HCT116 (cell line): Measurements from ENCODE around the gene FMN1. TPM values are rescaled to one million over a fixed set of nuclear protein-coding genes. Genes with fewer than 3 reads are reported as not detected.

ENCODE experiments used
- ATAC-seq: fragments of 200-7000 bp; cut with Tn5 transposase; 2 replicates; pipeline ENCODE4 v1.9.1; 2020; ENCODE audit warnings: mild to moderate bottlenecking, moderate library complexity
- BruUV-seq: library from RNA; stranded (reverse); fragments of 400-500 nt; replicated peaks from 2 replicates; lab custom pipeline; 2021; lab: Mats Ljungman, UMichigan
- CTCF ChIA-PET: fragments of 300-600 bp; sonication (Branson Sonifier 250); formaldehyde crosslinking; loops from one replicate; lab custom pipeline; 2021; ENCODE audit warnings: antibody characterized with exemption; lab: Charles Lee
- POLR2A ChIA-PET: fragments of 300-600, 350-600 bp; sonication (Branson Sonifier 250); formaldehyde crosslinking; loops from one replicate; lab custom pipeline; 2021; ENCODE audit warnings: antibody characterized with exemption; lab: Charles Lee
- RAD21 ChIA-PET, 2 experiments: fragments of 300-600 bp; sonication (Branson Sonifier 250); formaldehyde crosslinking; loops; one replicate each; lab custom pipeline; 2023; ENCODE audit warnings: low total read pairs in 2 of 2; ENCODE audit not compliant: uncharacterized antibody in 2 of 2, unreplicated experiment in 2 of 2, low non-redundant PET in 1 of 2; lab: Charles Lee
- DNase-seq: peaks from one replicate; pipeline ENCODE4 v3.0.0-alpha.2; 2010; ENCODE audit warnings: low read depth, low spot score
- H2AFZ ChIP-seq: fragments of 200-600 bp; shearing (Covaris generic), sonication (generic); 2 replicates; pipeline ENCODE4 v1.6.1; 2017; ENCODE audit warnings: low read depth, mixed run types, mixed read lengths, antibody characterized with exemption, low read length; ENCODE audit not compliant: poor library complexity, severe bottlenecking
- H3K27ac ChIP-seq: 2 replicates; pipeline ENCODE4 v1.5.1; 2012; ENCODE audit warnings: low read depth, low read length
- H3K27me3 ChIP-seq: fragments of 200-600 bp; sonication (generic); 2 replicates; pipeline ENCODE4 v1.6.1; 2016; ENCODE audit warnings: mixed run types, low read length, mixed read lengths; ENCODE audit not compliant: insufficient read depth
- H3K36me3 ChIP-seq, 2 experiments: fragments of 200-500 bp in 1 of 2; fragments of 200-600 bp in 1 of 2; sonication (Bioruptor generic) in 1 of 2; sonication (generic) in 1 of 2; 2 replicates each; pipeline versions ENCODE4 v1.5.1 to v1.6.1; 2014 to 2016; ENCODE audit warnings: low read length in 2 of 2, inconsistent platforms in 1 of 2, mixed read lengths in 1 of 2, mixed run types in 1 of 2; ENCODE audit not compliant: insufficient read depth in 2 of 2, control insufficient read depth in 1 of 2
- H3K4me1 ChIP-seq, 2 experiments: fragments of 200-600 bp in 1 of 2; sonication (generic) in 1 of 2; 2 replicates each; pipeline versions ENCODE4 v1.5.1 to v1.6.1; 2012 to 2017; ENCODE audit warnings: low read length in 2 of 2, inconsistent platforms in 1 of 2, mild to moderate bottlenecking in 1 of 2, mixed read lengths in 1 of 2, mixed run types in 1 of 2, moderate library complexity in 1 of 2; ENCODE audit not compliant: insufficient read depth in 2 of 2, control insufficient read depth in 1 of 2
- H3K4me2 ChIP-seq: fragments of 200-600 bp; sonication (generic); 2 replicates; pipeline ENCODE4 v1.6.1; 2017; ENCODE audit warnings: mixed run types, low read length, mixed read lengths
- H3K4me3 ChIP-seq, 2 experiments: fragments of 200-600 bp in 1 of 2; sonication (generic) in 1 of 2; replicated peaks in 1 of 2; 2 replicates each; pipeline ENCODE4 v1.5.1; 2011 to 2016; ENCODE audit warnings: low read length in 2 of 2, control low read depth in 1 of 2, low read depth in 1 of 2, mild to moderate bottlenecking in 1 of 2, mixed read lengths in 1 of 2, mixed run types in 1 of 2
- H3K79me2 ChIP-seq: fragments of 200-600 bp; sonication (generic); 2 replicates; pipeline ENCODE4 v1.6.1; 2017; ENCODE audit warnings: mild to moderate bottlenecking, mixed run types, low read length, moderate library complexity, mixed read lengths; ENCODE audit not compliant: insufficient read depth
- H3K9ac ChIP-seq: fragments of 200-600 bp; sonication (generic); 2 replicates; pipeline ENCODE4 v1.6.1; 2016; ENCODE audit warnings: low read length, mixed read lengths
- H3K9me2 ChIP-seq: fragments of 200-600 bp; sonication (generic), shearing (Covaris generic); 2 replicates; pipeline ENCODE4 v1.6.1; 2017; ENCODE audit warnings: mixed run types, mild to moderate bottlenecking, moderate library complexity; ENCODE audit not compliant: insufficient read depth
- H3K9me3 ChIP-seq, 2 experiments: fragments of 200-500 bp in 1 of 2; fragments of 200-600 bp in 1 of 2; sonication (Bioruptor generic) in 1 of 2; sonication (generic) in 1 of 2; 2 replicates each; pipeline ENCODE4 v1.6.1; 2014 to 2017; ENCODE audit warnings: low read length in 2 of 2, mixed read lengths in 2 of 2, inconsistent platforms in 1 of 2, low read depth in 1 of 2, mild to moderate bottlenecking in 1 of 2, mixed run types in 1 of 2, moderate library complexity in 1 of 2; ENCODE audit not compliant: control insufficient read depth in 1 of 2, insufficient read depth in 1 of 2
- H4K20me1 ChIP-seq: fragments of 200-600 bp; sonication (generic), shearing (Covaris generic); 2 replicates; pipeline ENCODE4 v1.6.1; 2017; ENCODE audit warnings: mixed run types, mild to moderate bottlenecking, moderate library complexity; ENCODE audit not compliant: insufficient read depth
- ATF3 ChIP-seq: IDR thresholded peaks from 2 replicates; pipeline ENCODE4 v1.6.1; 2012
- CEBPB ChIP-seq: IDR thresholded peaks from 2 replicates; pipeline ENCODE4 v1.6.1; 2012; ENCODE audit warnings: low read depth
- CTCF ChIP-seq, 3 experiments: fragments of 200-600 bp in 1 of 3; sonication (generic) in 1 of 3; IDR thresholded peaks in 2 of 3; conservative IDR thresholded peaks in 1 of 3; 2 replicates each; pipeline ENCODE4 v1.5.1; 2012 to 2017; ENCODE audit warnings: low read depth in 2 of 3, low read length in 2 of 3, antibody characterized with exemption in 1 of 3, borderline replicate concordance in 1 of 3, control low read depth in 1 of 3, mild to moderate bottlenecking in 1 of 3, mixed read lengths in 1 of 3, mixed run types in 1 of 3, moderate library complexity in 1 of 3; ENCODE audit not compliant: insufficient read depth in 1 of 3
- ELF1 ChIP-seq: IDR thresholded peaks from 2 replicates; pipeline ENCODE4 v1.6.1; 2012; ENCODE audit warnings: low read depth, borderline replicate concordance
- EZH2 ChIP-seq: fragments of 200-600 bp; sonication (generic); IDR thresholded peaks from 2 replicates; pipeline ENCODE4 v1.6.1; 2017; ENCODE audit warnings: antibody characterized with exemption, mixed run types
- EZH2phosphoT487 ChIP-seq: fragments of 200-600 bp; IDR thresholded peaks from 2 replicates; pipeline ENCODE4 v1.6.1; 2018; ENCODE audit warnings: antibody characterized with exemption, borderline replicate concordance
- FOSL1 ChIP-seq: IDR thresholded peaks from 2 replicates; pipeline ENCODE4 v1.6.1; 2012; ENCODE audit warnings: low read depth
- POLR2A ChIP-seq: IDR thresholded peaks from 2 replicates; pipeline ENCODE4 v1.7.0; 2011; ENCODE audit warnings: borderline replicate concordance; ENCODE audit not compliant: insufficient read depth, insufficient read length; ENCODE audit errors: extremely low read depth
- POLR2AphosphoS5 ChIP-seq: IDR thresholded peaks from 2 replicates; pipeline ENCODE4 v1.6.1; 2011; ENCODE audit warnings: mild to moderate bottlenecking, low read depth, low read length, moderate library complexity
- RAD21 ChIP-seq: IDR thresholded peaks from 2 replicates; pipeline ENCODE4 v1.6.1; 2012; ENCODE audit warnings: low read depth, mild to moderate bottlenecking
- REST ChIP-seq: IDR thresholded peaks from 2 replicates; pipeline ENCODE4 v1.6.1; 2012; ENCODE audit warnings: low read depth
- SIN3A ChIP-seq: IDR thresholded peaks from 2 replicates; pipeline ENCODE4 v1.6.1; 2012; ENCODE audit warnings: low read depth
- SP1 ChIP-seq: IDR thresholded peaks from 2 replicates; pipeline ENCODE4 v1.6.1; 2012; ENCODE audit warnings: low read depth
- SRF ChIP-seq: IDR thresholded peaks from 2 replicates; pipeline ENCODE4 v1.6.1; 2012; ENCODE audit warnings: low read depth
- TCF7L2 ChIP-seq: IDR thresholded peaks from 2 replicates; pipeline ENCODE4 v1.7.0; 2011; ENCODE audit warnings: borderline replicate concordance, inconsistent platforms; ENCODE audit not compliant: insufficient read depth, insufficient read length; ENCODE audit errors: extremely low read depth
- YY1 ChIP-seq: IDR thresholded peaks from 2 replicates; pipeline ENCODE4 v1.6.1; 2011; ENCODE audit warnings: low read length, low read depth, moderate library complexity, mild to moderate bottlenecking; ENCODE audit not compliant: insufficient replicate concordance; ENCODE audit errors: extremely low read depth
- ZBTB33 ChIP-seq: IDR thresholded peaks from 2 replicates; pipeline ENCODE4 v1.6.1; 2011; ENCODE audit warnings: mild to moderate bottlenecking, low read length, moderate library complexity; ENCODE audit not compliant: insufficient replicate concordance; ENCODE audit errors: extremely low read depth
- ZFX ChIP-seq: fragments of 450-650 bp; IDR thresholded peaks from 2 replicates; pipeline ENCODE4 v1.6.1; 2017
- ZNF274 ChIP-seq: fragments of 200-500 bp; sonication (Bioruptor generic); IDR thresholded peaks from 2 replicates; pipeline ENCODE4 v1.6.1; 2014; ENCODE audit warnings: mild to moderate bottlenecking, low read depth, low read length, inconsistent platforms
- intact Hi-C: fragments of 100-400 bp; cut with micrococcal nuclease; formaldehyde crosslinking; loops from 2 replicates; pipeline ENCODE4 v1.10.0; 2022
- total RNA-seq: library from RNA; stranded (reverse); gene quantifications from one replicate; pipeline ENCODE4 v1.2.1, GENCODE V29; 2021; ENCODE audit not compliant: unreplicated experiment

Gene FMN1
- total RNA-seq, 1 experiment from 2014 or later = 0.39 TPM

GRCh38 chr15:33160581-33161165, 33.8 kb downstream of the FMN1 start:
- Histone ChIP-seq H3K4me3 (no peak overlapping the region), H3K36me3 (no peaks in the 10 kb centered on the region), H4K20me1 (no peaks in the 10 kb centered on the region), H2AFZ (no peak overlapping the region), H3K9me2 (no peaks in the 10 kb centered on the region), H3K79me2 (no peaks in the 10 kb centered on the region), H3K9me3 (no peaks in the 10 kb centered on the region), H3K9ac (no peak overlapping the region), H3K4me2 (no peak overlapping the region), H3K4me1 (no peaks in the 10 kb centered on the region; a peak in 1 of 4 replicates), H3K27me3 (no peaks in the 10 kb centered on the region), H3K27ac (no peak overlapping the region)
- ChIA-PET RAD21 (no interaction called here), CTCF (no interaction called here), POLR2A (no interaction called here)
- ATAC-seq (no peak), DNase-seq (no peak)
- TF ChIP-seq TCF7L2 (no peak), POLR2A (no peak), SRF (no peak), CTCF (IDR thresholded peaks at IDR 0.05 in 2 of 3, conservative IDR thresholded peaks at IDR 0.05 in 1 of 3; ENCODE audit: borderline replicate concordance in 1 of 3, insufficient read depth in 1 of 3, low read depth in 2 of 3, low read length in 2 of 3) (no peak), ELF1 (no peak), YY1 (no peak), ZNF274 (no peak), ATF3 (no peak), RAD21 (no peak), ZFX (no peak), SIN3A (no peak), FOSL1 (no peak), REST (no peak), EZH2phosphoT487 (no peak), EZH2 (no peak), ZBTB33 (no peak), POLR2AphosphoS5 (no peak), SP1 (no peak), CEBPB (no peak)
- BruUV-seq = no TSS peak
- intact Hi-C loops = no loop called here
